Subcutaneous abdominal adipose tissue (tissue), 5 donors: ENCODE measurements around the gene C1orf87.

ENCODE experiments used
- H3K27ac ChIP-seq: one replicate; pipeline ENCODE4 v1.7.0; 2013; ENCODE audit warnings: low read depth, mild to moderate bottlenecking, inconsistent platforms, low read length, moderate library complexity
- H3K27me3 ChIP-seq, 5 donors: one replicate each; pipeline ENCODE4 v1.7.0; 2013; ENCODE audit warnings: low read length in 5 of 5, inconsistent platforms in 1 of 5; ENCODE audit not compliant: control insufficient read depth in 5 of 5, insufficient read depth in 4 of 5
- H3K36me3 ChIP-seq, 5 donors: one replicate each; pipeline ENCODE4 v1.7.0; 2013; ENCODE audit warnings: low read length in 5 of 5; ENCODE audit not compliant: control insufficient read depth in 5 of 5, insufficient read depth in 5 of 5
- H3K4me1 ChIP-seq, 5 donors: one replicate each; pipeline ENCODE4 v1.7.0; 2013; ENCODE audit warnings: low read length in 5 of 5, mild to moderate bottlenecking in 3 of 5, moderate library complexity in 1 of 5; ENCODE audit not compliant: control insufficient read depth in 5 of 5, insufficient read depth in 5 of 5
- H3K4me3 ChIP-seq, 5 donors: one replicate each; pipeline ENCODE4 v1.7.0; 2013; ENCODE audit warnings: low read length in 5 of 5, low read depth in 1 of 5
- H3K9ac ChIP-seq, 5 donors: one replicate each; pipeline ENCODE4 v1.7.0; 2013; ENCODE audit warnings: low read length in 5 of 5, mild to moderate bottlenecking in 4 of 5, moderate library complexity in 3 of 5
- H3K9me3 ChIP-seq, 5 donors: one replicate each; pipeline ENCODE4 v1.7.0; 2013; ENCODE audit warnings: low read length in 5 of 5; ENCODE audit not compliant: control insufficient read depth in 5 of 5
- donor health status: healthy.
- donor health status: healthy.
- donor health status: healthy.
- donor health status: healthy.
- donor health status: healthy.

C1orf87 gene

GRCh38 chr1:59999746-60000145 lies 73.8 kb downstream of the C1orf87 start:
- Histone ChIP-seq H3K4me1 (no peaks in the 10 kb centered on the region), H3K36me3 (no peaks in the 10 kb centered on the region), H3K27ac (no peak overlapping the region), H3K9ac (no peak overlapping the region), H3K27me3 (peaks cover 0 to 4% (median 0%) of the 10 kb centered on the region in 5 donors), H3K4me3 (no peak overlapping the region), H3K9me3 (no peaks in the 10 kb centered on the region)

GRCh38 chr1:59999006-59999405 lies 74.6 kb downstream of the C1orf87 start:
- Histone ChIP-seq H3K4me1 (no peaks in the 10 kb centered on the region), H3K27me3 (peaks cover 0 to 4% (median 0%) of the 10 kb centered on the region in 5 donors), H3K36me3 (no peaks in the 10 kb centered on the region), H3K9ac (no peak overlapping the region), H3K9me3 (no peaks in the 10 kb centered on the region), H3K27ac (no peak overlapping the region), H3K4me3 (no peak overlapping the region)

- H3K27ac ChIP-seq: no peak overlapping the region
- H3K27me3 ChIP-seq: peaks cover 0 to 4% (median 0%) of the 10 kb centered on the region in 5 donors
- no peaks in the 10 kb centered on the region for H3K9me3 ChIP-seq
- H3K9ac ChIP-seq: no peak overlapping the region
- H3K4me1 ChIP-seq: no peaks in the 10 kb centered on the region
- no peaks in the 10 kb centered on the region for H3K36me3 ChIP-seq
- H3K4me3 ChIP-seq: no peak overlapping the region
Measured at GRCh38 chr1:59997479-59998115, 76.0 kb downstream of the C1orf87 start.

- Histone ChIP-seq H3K36me3 (no peaks in the 10 kb centered on the region), H3K9me3 (no peaks in the 10 kb centered on the region), H3K4me1 (no peaks in the 10 kb centered on the region), H3K27ac (no peak overlapping the region), H3K4me3 (no peak overlapping the region), H3K27me3 (peaks cover 0 to 4% (median 0%) of the 10 kb centered on the region in 5 donors), H3K9ac (no peak overlapping the region)
Measured at GRCh38 chr1:59994302-59995198, 79.0 kb downstream of the C1orf87 start.

GRCh38 chr1:59992040-59992820 lies 81.3 kb downstream of the C1orf87 start:
- no peak overlapping the region for H3K9ac ChIP-seq
- H3K27ac ChIP-seq: no peak overlapping the region
- no peak overlapping the region for H3K4me3 ChIP-seq
- H3K9me3 ChIP-seq: no peaks in the 10 kb centered on the region
- H3K27me3 ChIP-seq: peaks cover 0 to 5% (median under 1%) of the 10 kb centered on the region in 5 donors
- H3K4me1 ChIP-seq: no peaks in the 10 kb centered on the region
- H3K36me3 ChIP-seq: no peaks in the 10 kb centered on the region

- no peaks in the 10 kb centered on the region for H3K9me3 ChIP-seq
- H3K27me3 ChIP-seq: peaks cover 0 to 11% (median 7%) of the 10 kb centered on the region in 5 donors
- no peaks in the 10 kb centered on the region for H3K36me3 ChIP-seq
- H3K27ac ChIP-seq: no peak overlapping the region
- H3K9ac ChIP-seq: no peak overlapping the region
- no peak overlapping the region for H3K4me3 ChIP-seq
- no peaks in the 10 kb centered on the region for H3K4me1 ChIP-seq
Measured at GRCh38 chr1:59990470-59990869, 83.1 kb downstream of the C1orf87 start.

GRCh38 chr1:59986516-59987310 lies 86.9 kb downstream of the C1orf87 start:
- no peak overlapping the region for H3K9ac ChIP-seq
- H3K27ac ChIP-seq: no peak overlapping the region
- no peak overlapping the region for H3K4me3 ChIP-seq
- no peaks in the 10 kb centered on the region for H3K9me3 ChIP-seq
- H3K27me3 ChIP-seq: peaks cover 0 to 11% (median 7%) of the 10 kb centered on the region in 5 donors
- H3K36me3 ChIP-seq: no peaks in the 10 kb centered on the region
- H3K4me1 ChIP-seq: no peaks in the 10 kb centered on the region

GRCh38 chr1:59985911-59986515 lies 87.6 kb downstream of the C1orf87 start:
- Histone ChIP-seq H3K27ac (no peak overlapping the region), H3K9ac (no peak overlapping the region)

GRCh38 chr1:59979666-59980065 lies 93.9 kb downstream of the C1orf87 start:
- Histone ChIP-seq H3K9me3 (no peaks in the 10 kb centered on the region), H3K9ac (no peak overlapping the region), H3K36me3 (no peaks in the 10 kb centered on the region), H3K4me3 (no peak overlapping the region), H3K4me1 (peaks cover 0 to 3% (median 0%) of the 10 kb centered on the region in 5 donors), H3K27ac (no peak overlapping the region), H3K27me3 (peaks cover 0 to 10% (median 5%) of the 10 kb centered on the region in 5 donors)

More at GRCh38 chr1:59985911-59986515, 87.6 kb downstream of the C1orf87 start:
- H3K4me1 ChIP-seq: no peaks in the 10 kb centered on the region
- peaks cover 0 to 11% (median 7%) of the 10 kb centered on the region in 5 donors for H3K27me3 ChIP-seq
- H3K36me3 ChIP-seq: no peaks in the 10 kb centered on the region
- no peak overlapping the region for H3K4me3 ChIP-seq
- no peaks in the 10 kb centered on the region for H3K9me3 ChIP-seq
